OCI-LY7 (cell line): ENCODE results near the gene OR2B2.

Experiments
- EZH2phosphoT487 ChIP-seq: fragments of 200-600 bp; sonication (generic); IDR thresholded peaks from 2 replicates; pipeline ENCODE4 v1.6.1; 2018; ENCODE audit warnings: low read depth, borderline replicate concordance, mild to moderate bottlenecking, mixed run types, antibody characterized with exemption, low read length, moderate library complexity, mixed read lengths
- TF ChIP-seq, protein P1 (sequence below): fragments of 200-600 bp; sonication (generic); conservative IDR thresholded peaks from 2 replicates; pipeline ENCODE4 v1.5.1; 2014; ENCODE audit warnings: mild to moderate bottlenecking, antibody characterized with exemption, low read length, moderate library complexity, mixed read lengths

DNA sequence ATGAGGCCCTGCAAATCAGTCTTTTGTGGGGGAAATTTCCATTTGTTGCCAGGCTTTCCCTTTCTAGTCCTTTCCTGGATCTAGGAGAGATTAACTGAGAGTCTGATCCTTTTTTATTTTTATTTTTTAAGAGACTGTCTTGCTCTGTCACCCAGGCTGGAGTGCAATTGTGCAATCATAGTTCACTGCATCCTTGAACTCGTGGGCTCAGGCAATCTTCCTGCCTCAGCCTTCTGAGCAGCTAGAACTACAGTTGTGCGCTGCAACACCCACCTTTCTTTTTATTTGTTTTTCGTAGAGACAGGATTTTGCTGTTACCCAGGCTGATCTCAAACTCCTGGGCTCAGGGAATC, 22.9 kb downstream of the OR2B2 start:
- TF ChIP-seq, protein P1, sequence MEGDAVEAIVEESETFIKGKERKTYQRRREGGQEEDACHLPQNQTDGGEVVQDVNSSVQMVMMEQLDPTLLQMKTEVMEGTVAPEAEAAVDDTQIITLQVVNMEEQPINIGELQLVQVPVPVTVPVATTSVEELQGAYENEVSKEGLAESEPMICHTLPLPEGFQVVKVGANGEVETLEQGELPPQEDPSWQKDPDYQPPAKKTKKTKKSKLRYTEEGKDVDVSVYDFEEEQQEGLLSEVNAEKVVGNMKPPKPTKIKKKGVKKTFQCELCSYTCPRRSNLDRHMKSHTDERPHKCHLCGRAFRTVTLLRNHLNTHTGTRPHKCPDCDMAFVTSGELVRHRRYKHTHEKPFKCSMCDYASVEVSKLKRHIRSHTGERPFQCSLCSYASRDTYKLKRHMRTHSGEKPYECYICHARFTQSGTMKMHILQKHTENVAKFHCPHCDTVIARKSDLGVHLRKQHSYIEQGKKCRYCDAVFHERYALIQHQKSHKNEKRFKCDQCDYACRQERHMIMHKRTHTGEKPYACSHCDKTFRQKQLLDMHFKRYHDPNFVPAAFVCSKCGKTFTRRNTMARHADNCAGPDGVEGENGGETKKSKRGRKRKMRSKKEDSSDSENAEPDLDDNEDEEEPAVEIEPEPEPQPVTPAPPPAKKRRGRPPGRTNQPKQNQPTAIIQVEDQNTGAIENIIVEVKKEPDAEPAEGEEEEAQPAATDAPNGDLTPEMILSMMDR: no peak
- TF ChIP-seq EZH2phosphoT487: no peak
